GM12892 (cell line): ENCODE results near the gene SH3BP4.
"Not testable (repeated sequence)": the region's sequence is repeated elsewhere in the genome, so short reads cannot be mapped to it uniquely, and the experiment has no call there.

Source experiments
- DNase-seq: peaks from one replicate; pipeline ENCODE4 v3.0.0; 2011; ENCODE audit not compliant: insufficient read length
- FAIRE-seq: peaks from 2 replicates; lab custom pipeline; 2011; peaks lifted over from hg19 to GRCh38; lab: Jason Lieb, UNC
- POLR2A ChIP-seq: IDR thresholded peaks from 2 replicates; pipeline ENCODE4 v1.6.1; 2011; ENCODE audit warnings: low read depth, low read length, control low read depth
- POLR2AphosphoS5 ChIP-seq: IDR thresholded peaks from 2 replicates; pipeline ENCODE4 v1.6.1; 2011; ENCODE audit warnings: low read depth, low read length, control low read depth
- TAF1 ChIP-seq: IDR thresholded peaks from 2 replicates; pipeline ENCODE4 v1.6.1; 2011; ENCODE audit warnings: low read depth, mild to moderate bottlenecking, control low read depth, low read length, borderline replicate concordance

Gene SH3BP4

DNA sequence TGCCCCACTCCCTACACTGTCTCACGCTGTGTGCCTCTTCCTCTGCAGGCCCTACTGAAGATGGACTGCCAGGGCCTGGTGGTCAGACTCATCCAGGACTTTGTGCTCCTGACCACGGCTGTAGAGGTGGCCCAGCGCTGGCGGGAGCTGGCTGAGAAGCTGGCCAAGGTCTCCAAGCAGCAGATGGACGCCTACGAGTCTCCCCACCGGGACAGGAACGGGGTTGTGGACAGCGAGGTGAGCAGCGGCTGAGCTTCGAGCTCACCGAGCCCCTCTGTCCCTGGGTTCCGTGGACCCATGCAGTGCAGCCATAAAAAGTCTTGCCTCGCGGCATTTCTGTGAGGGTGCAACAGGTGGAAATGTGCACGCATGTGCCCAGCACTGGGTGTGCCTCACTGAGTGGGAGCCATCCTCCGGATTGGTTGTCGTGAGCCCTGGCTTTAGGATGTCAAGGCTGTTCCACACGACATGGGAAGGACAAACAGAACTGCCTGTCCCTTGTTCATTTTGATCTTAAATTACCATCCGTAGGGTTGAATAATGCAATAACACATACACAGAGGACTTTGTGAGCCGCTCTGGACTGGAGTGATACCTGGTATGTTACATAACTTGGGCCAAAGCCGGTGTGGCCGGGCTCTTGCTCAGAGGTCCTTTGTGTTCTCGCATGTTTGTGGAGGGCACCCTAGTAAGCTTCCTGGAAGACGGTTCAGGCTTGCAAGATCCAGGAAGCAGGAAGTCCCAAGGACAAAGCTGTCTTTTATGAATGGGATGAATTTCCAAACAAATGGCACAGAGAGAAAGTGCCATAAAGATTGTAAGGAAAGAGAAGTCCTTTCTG, 100.9 kb downstream of the SH3BP4 start:
- TF ChIP-seq POLR2A = no peak
- no peak for TF ChIP-seq TAF1
- no peak for TF ChIP-seq POLR2AphosphoS5
- DNase-seq (no peak), FAIRE-seq (no peak)

DNA sequence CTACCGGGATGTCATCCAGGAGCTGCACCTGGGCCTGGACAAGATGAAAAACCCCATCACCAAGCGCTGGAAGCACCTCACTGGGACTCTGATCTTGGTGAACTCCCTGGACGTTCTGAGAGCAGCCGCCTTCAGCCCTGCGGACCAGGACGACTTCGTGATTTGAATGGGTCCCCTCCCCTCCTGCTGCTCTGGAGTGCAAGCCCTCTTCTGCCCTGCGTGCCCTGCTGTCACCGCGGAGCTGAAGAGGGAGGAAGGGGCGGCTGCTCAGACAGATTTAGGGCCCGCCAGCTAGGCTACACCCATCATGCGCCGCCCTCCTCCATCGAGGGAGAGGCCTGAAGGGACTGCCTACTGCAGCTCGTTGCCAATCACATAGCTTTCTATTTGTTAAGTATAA, 101.8 kb downstream of the SH3BP4 start:
- TF ChIP-seq TAF1 (no peak), POLR2A (no peak), POLR2AphosphoS5 (no peak)
- no peak for FAIRE-seq
- DNase-seq = no peak

DNA sequence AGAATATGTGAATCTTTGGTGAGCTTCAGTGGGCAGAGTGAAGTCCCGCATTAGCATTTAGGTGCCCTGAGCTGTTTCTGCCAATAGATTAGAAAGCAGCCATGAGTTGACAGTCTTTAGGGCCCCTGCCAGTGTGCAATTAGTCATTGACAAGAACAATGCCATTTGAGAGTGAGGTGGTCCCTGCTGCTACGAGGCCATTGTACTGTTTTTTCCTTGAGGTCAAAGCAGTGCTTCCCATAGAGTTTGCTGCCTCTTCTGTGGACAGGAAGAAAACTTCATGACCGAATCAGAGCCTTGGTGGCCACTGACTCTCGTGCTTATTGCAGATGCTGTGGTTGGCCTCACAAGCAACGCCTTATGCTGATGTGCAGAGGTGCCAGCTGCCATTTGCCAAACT, 102.7 kb downstream of the SH3BP4 start:
- FAIRE-seq (no peak), DNase-seq (no peak)
- TF ChIP-seq POLR2A = no peak
- TF ChIP-seq TAF1 = no peak
- no peak for TF ChIP-seq POLR2AphosphoS5

DNA sequence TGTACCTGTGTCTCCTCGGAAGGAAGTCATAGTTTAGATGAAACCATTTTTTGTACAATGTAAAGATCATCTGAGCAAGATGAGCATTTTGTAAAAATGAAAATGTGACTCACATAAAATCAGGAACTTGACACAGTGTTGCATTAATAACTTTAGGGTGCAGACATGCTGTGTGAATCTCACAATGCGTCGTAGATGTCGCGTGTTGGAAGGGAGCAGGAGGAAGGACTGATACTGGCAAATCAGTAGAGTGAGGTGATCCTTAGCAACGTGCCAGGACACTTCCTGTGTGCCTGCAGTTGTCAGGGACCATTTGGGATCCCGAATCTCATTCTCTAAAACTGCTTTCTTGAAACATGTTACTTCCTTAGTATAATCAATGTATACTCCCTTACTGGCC, 103.1 kb downstream of the SH3BP4 start:
- DNase-seq = no peak
- TF ChIP-seq TAF1 (no peak), POLR2AphosphoS5 (no peak), POLR2A (no peak)
- no peak for FAIRE-seq

DNA sequence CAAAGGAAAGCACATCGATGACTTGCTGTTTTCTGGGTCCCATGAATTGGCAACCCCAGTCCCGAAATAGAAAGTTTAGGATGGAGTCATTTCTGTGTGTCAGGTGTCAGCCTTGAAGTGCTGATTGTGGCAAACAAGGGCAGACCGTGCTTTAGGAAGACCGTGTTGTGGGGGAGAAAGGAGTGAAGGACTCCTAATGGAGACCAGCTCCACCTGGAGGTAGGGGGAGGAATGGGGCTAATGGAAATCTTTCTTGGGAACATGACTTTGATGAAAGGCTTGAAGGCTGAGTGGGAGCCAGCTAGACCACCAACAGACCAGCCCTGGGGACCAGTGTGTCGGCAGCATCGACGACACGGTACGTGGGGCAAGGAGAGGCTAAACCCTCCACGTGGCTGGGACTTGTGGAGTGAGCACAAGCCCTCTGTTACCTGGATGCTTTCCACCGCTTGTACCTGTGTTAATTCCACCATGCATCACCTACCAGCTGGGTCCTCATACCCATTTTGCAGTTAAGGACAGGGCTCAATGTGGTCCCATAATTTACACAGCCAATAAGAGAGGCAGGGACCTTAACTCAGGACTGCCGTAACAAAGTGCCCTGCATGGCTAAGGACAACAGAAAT, 104.2 kb downstream of the SH3BP4 start:
- DNase-seq (no peak), FAIRE-seq (no peak)
- no peak for TF ChIP-seq TAF1
- no peak for TF ChIP-seq POLR2A
- no peak for TF ChIP-seq POLR2AphosphoS5

DNA sequence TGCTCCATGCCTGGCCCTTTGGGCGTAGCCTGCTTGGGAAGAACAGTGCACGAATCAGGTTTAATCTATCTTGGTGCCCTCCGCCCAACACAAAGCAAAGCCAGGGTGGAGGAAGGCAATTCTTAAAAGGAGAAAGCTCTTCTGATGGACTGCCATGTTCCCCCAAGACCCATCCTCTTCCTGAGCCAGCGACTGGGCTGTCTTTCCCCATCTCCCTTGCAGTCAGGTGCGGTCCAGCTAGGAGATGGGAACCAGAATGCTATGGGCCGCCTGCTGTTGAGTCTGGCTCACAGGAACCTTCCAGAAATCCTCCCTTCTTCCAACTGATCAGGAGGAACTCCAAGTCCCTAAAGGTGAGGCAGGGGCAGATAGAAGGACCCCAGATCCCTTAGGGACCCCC, 105.0 kb downstream of the SH3BP4 start:
- no peak for DNase-seq
- TF ChIP-seq POLR2A = no peak
- no peak for TF ChIP-seq TAF1
- TF ChIP-seq POLR2AphosphoS5 = no peak
- no peak for FAIRE-seq

DNA sequence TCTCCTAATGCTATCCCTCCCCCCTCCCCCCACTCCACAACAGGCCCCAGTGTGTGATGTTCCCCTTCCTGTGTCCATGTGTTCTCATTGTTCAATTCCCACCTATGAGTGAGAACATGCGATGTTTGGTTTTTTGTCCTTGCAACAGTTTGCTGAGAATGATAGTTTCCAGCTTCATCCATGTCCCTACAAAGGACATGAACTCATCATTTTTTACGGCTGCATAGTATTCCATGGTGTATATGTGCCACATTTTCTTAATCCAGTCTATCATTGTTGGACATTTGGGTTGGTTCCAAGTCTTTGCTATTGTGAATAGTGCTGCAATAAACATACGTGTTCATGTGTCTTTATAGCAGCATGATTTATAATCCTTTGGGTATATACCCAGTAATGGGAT, 105.8 kb downstream of the SH3BP4 start:
- FAIRE-seq = not testable (repeated sequence)

DNA sequence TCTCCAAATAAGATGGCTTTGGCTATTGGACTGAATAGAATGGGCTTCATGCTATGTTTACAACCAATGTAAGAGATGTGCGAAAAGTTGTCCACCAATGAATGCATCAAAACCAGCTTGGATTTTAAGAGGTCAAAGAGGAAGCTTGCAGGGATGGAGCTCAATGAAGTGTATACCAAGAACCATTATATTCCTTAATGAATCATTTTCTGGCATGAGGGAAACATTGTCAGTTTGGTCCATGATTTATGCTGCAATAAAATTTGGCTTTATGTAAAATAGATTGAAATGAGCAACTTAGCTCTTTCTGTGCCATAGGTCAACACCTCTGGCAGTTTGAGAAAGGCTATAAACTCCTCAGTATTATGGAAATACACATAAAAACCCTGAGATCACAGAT, 107.3 kb downstream of the SH3BP4 start:
- no peak for DNase-seq
- no peak for TF ChIP-seq POLR2AphosphoS5
- no peak for TF ChIP-seq POLR2A
- TF ChIP-seq TAF1 = no peak
- no peak for FAIRE-seq

More for the DNA sequence above, 105.8 kb downstream of the SH3BP4 start:
- not testable (repeated sequence) for DNase-seq

DNA sequence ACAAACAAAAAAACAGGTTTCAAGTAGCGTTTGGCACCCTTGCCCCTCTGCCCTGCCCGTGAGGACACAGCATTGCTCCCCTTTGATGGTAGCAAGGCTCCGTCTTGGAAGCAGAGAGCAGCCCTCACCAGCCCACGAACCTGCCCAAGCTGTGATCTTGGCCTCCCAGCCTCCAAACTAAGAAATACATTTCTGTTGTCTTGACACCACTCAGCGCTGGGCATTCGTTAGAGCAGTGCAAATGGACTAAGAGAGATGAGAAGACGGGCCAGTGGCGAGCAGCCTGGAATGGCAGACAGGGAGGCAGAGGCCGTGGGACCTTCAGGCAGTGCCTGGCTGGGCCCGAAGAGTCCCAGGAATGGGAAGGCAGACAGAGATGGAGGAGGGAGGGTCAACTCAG, 109.8 kb downstream of the SH3BP4 start:
- TF ChIP-seq POLR2AphosphoS5 = no peak
- TF ChIP-seq TAF1 = no peak
- no peak for TF ChIP-seq POLR2A
- FAIRE-seq (no peak), DNase-seq (no peak)

DNA sequence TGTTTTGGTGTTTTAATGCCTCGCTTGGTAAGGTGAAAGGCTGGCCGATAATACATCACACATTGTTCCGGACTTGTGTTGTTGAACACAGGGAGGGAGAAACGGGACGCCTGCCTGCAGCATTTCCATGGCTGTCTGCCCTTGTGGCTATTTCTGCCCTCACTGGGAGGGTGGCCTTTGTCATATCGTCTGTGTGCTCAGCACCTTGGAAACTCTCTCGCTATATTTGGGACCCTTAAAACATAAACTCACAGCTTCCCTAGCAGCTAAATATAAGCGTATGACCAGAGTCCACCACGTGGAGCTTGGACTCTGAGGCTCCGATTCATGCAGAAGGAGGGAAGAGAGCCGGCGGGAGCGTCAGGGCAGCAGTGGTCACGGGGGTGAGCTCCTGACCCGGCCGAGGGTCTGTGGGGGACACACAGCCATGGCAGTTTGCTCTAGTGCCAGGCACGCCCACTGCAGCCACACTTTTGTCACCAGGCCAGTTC, 111.7 kb downstream of the SH3BP4 start:
- TF ChIP-seq TAF1 (no peak), POLR2AphosphoS5 (no peak), POLR2A (no peak)
- no peak for FAIRE-seq
- no peak for DNase-seq

DNA sequence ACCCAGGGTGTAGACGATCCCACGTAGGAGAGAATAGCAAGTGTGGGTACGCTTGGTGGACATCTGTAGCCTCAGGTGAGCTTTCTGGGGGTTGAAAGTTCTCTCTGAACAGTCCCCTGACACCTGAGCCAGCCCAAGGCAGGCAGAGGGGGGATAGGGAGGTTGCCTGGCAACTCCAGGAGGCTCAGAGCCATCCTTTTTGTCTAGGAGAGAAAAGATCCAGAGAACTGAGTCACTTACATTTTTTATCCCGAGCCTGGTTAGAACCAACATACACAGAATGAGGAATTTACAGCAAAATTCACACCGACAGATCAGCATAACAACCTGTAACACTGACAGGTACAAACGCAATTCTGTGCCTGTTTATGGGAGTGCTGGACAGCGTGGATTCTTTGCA, 113.2 kb downstream of the SH3BP4 start:
- FAIRE-seq (no peak), DNase-seq (no peak)
- TF ChIP-seq POLR2A (no peak), POLR2AphosphoS5 (no peak), TAF1 (no peak)

DNA sequence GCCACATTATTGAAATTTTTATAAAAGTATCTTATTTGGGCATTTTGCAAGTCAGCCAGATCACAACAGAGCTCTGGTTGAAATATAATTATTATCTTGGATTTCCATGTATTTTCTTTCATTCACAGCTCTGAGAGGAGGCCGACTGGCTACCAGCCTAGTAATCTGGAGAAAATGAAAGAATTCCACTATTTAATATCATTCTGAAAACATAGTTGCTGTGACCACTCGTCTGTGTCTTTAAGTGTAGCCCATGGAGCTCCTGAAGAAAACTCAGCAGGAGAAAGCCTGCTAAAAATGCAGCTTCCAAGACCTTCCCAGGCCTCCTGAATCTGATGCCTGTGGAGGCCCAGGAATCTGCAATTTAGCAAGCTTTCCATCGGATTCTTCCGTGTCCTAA, 114.7 kb downstream of the SH3BP4 start:
- TF ChIP-seq POLR2A (no peak), POLR2AphosphoS5 (no peak), TAF1 (no peak)
- no peak for FAIRE-seq
- DNase-seq = no peak
